ENCODE data around the gene UGT1A9. TPM values are rescaled to one million over a fixed set of nuclear protein-coding genes. Genes with fewer than 3 reads are reported as not detected.
"Not testable (repeated sequence)": the region's sequence is repeated elsewhere in the genome, so short reads cannot be mapped to it uniquely, and the experiment has no call there.

UGT1A9 gene
- total RNA-seq, 1 donor from 2014 or later = not detected

DNA sequence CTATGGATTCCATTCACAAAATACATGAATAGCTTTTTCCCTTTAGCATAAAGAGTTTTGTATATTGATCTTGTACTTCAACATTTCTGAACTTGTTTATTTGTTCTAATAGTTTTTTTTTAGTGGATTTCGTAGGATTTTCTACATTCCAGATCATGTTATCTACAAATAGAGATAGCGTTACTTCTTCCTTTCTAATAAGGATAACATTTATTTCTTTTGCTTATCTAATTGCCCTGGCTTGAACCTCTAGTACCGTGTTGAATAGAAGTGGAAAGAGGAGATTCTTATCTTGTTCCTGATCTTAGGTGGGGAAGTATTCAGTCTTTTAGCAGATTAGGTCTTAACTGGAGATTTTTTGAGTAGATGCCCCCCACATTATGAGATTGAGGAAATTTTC lies 30.5 kb downstream of the UGT1A9 start:
- no peak for ATAC-seq
- intact Hi-C loops (cut with DNase I) = loop anchor here (10.0 kb wide), 1 partner anchor 107 kb away; no protein-coding TSS in a partner anchor

DNA sequence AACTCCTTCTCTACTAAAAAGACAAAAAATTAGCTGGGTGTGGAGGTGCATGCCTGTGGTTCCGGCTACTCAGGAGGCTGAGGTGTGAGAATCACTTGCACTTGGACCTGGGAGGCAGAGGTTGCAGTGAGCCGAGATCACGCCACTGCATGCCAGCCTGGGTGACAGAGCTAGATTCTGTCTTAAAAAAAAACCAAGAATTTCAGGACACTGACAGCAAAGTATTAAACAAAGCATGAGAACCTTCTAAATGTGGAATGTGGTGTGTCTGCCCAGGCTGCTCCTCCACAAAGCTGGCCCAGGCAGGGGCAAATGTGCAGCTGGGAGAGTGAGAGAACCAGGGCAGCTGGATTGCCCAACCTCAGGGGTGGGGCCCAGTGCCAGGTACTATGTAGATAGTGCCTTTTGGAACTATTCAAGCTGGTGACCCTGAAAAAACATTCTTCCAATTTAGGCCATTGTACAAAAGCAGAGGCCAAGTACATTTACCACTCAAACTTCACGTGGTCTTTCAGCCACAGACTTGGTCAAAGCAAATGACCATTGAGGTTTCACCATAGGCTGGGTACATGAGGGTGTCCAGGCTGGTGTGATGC lies 34.3 kb downstream of the UGT1A9 start:
- intact Hi-C loops (cut with DNase I) = loop anchor here (10.0 kb wide), 1 partner anchor 111 kb away; no protein-coding TSS in a partner anchor
- ATAC-seq = no peak
- no peak for DNase-seq (ENCODE audit: low spot score)

More for the DNA sequence above, 30.5 kb downstream of the UGT1A9 start:
- no peak for DNase-seq (ENCODE audit: low spot score)

DNA sequence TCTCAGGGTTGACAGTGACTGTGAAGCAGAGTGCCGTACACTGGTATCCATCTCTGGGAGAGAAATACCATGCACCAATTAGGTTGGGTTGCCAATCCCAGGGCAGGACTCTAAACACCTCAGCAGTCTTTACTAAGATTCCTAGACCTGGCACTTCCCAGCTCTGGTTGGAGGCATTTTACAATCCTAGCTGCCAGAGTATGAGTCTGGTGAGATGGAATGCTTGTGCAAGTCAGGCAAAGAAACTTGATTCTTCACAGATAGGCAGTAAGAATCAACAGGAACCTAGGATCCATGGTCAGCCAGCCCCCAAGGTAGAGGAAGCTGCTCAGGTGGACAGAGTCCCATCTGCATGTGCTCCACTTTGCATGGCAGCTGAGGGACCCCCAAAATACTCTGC lies 35.0 kb downstream of the UGT1A9 start:
- DNase-seq (ENCODE audit: low spot score) (no peak), ATAC-seq (no peak)
- intact Hi-C loops (cut with DNase I) = loop anchor here (10.0 kb wide), 1 partner anchor 112 kb away; no protein-coding TSS in a partner anchor

DNA sequence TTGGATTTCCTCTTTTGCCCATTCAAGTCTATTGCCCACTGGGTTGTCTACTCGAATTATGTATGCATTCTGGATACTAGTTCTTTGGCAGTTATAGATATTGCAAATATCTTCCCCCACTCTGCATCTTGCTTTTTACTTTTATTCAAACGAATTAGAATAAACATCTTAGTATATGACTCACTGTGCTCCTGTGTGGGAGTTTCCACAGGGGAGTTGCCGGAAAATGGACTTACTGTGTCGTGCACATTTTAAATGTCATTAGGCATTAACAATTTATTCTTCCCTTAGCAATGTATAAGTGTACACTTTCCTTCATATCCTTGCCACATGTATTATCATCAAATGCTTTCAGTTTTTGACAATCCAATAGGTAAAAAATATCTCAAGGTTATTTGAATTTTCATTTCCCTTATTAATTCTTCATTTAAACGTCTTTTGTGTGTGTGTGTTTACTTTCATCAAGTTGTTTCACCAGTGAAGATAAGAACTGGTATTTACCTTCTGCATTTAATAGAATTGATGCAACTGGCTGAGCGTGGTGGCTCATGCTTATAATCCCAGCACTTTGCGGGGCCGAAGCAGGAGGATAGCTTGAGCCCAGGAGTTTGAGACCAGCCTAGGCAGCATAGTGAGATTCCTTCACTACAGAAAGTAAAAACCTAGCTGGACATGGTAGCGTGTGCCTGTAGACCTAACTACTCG lies 36.4 kb downstream of the UGT1A9 start:
- DNase-seq (ENCODE audit: low spot score) = no peak
- ATAC-seq = no peak
- intact Hi-C loops (cut with DNase I) = loop anchor here (10.0 kb wide), 1 partner anchor 113 kb away; no protein-coding TSS in a partner anchor

DNA sequence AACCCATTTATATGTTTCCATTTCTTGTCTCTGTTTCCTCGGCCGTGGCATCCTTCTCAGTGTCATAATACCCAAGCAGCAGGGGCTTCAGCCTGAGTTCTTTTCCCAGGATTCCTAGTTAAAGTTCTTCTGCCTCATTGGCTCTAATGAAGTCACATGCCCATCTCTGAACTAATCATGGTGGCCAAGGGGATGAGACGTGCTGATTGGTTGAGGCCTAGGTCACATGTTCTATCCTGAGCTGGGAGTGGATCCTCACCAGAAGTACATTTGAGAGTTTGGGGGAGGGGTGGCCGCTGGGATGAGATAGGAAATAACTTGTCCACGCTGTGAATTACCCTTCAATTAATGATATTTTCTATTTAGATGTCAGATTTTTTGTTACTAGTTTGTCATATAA lies 37.2 kb downstream of the UGT1A9 start:
- ATAC-seq (no peak), DNase-seq (ENCODE audit: low spot score) (no peak)
- intact Hi-C loops (cut with DNase I) = loop anchor here (10.0 kb wide), 1 partner anchor 114 kb away; no protein-coding TSS in a partner anchor

DNA sequence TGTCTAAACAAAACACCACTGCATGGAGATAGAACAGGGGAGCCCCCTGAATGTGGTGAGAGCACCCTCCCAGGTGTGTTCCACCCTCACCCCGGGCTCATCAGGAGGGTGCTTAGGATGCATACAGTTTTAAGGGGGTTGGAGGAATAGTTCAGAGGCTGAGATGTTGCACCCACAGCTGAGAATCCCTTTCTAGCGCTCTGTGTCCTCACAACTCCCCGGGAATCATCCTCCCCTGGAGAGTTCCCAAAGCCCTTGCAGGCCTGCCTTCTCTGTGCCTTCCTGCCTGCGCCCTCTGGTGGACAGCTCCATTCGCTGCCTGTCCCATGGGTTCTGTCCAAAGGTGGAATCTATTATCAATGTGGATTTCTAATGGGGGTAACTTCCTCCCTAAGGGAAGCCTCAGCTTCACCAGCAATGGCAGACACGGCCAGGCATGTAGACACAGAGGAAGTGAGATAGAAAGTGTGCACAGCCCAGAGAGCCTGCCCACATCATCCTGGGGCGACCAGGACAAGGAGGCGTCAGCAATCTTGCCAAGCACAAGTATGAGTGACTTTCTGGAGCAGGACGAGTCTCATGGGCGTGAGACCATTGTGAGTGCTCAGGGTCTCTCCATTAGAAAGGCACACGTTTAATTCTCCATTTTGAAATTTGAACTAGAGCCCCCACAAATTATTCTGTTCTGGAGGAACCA lies 39.8 kb downstream of the UGT1A9 start:
- ATAC-seq = no peak
- intact Hi-C loops (cut with DNase I) = no loop called here

DNA sequence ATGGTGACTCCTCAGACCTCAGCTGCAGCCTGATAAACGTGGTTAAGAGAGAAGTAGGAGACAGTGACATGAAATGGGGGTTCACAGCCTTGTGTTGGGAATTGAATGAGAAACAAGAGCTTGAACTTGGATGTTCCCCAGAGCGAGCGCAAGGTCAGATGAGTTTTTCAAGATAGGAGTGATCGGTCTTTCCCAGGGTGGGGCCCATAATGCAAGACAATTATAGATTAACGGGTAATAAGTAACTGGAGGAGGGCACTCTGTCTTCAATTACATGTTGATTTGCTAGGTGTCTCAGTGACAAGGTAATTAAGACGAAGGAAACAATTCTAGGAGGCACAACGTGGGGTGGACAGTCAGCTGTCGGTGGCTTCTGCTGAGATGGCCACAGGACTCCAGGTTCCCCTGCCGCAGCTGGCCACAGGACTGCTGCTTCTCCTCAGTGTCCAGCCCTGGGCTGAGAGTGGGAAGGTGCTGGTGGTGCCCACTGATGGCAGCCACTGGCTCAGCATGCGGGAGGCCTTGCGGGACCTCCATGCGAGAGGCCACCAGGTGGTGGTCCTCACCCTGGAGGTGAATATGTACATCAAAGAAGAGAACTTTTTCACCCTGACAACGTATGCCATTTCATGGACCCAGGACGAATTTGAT lies 41.0 kb downstream of the UGT1A9 start, which contains the start of gene UGT1A5:
Gene UGT1A5, plus strand, starts transcription at position 297 of the 651 bp plus-strand sequence. Its CDS starts 85 bp downstream, at position 382.
- intact Hi-C loops (cut with DNase I) = no loop called here
- DNase-seq (ENCODE audit: low spot score) = no peak
- ATAC-seq = no peak

More for the DNA sequence above, 39.8 kb downstream of the UGT1A9 start:
- DNase-seq (ENCODE audit: low spot score) = peak; percentile 81

DNA sequence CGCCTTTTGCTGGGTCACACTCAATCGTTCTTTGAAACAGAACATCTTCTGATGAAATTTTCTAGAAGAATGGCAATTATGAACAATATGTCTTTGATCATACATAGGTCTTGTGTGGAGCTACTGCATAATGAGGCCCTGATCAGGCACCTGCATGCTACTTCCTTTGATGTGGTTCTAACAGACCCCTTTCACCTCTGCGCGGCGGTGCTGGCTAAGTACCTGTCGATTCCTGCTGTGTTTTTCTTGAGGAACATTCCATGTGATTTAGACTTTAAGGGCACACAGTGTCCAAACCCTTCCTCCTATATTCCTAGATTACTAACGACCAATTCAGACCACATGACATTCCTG lies 41.5 kb downstream of the UGT1A9 start:
- intact Hi-C loops (cut with DNase I) = no loop called here
- no peak for ATAC-seq

DNA sequence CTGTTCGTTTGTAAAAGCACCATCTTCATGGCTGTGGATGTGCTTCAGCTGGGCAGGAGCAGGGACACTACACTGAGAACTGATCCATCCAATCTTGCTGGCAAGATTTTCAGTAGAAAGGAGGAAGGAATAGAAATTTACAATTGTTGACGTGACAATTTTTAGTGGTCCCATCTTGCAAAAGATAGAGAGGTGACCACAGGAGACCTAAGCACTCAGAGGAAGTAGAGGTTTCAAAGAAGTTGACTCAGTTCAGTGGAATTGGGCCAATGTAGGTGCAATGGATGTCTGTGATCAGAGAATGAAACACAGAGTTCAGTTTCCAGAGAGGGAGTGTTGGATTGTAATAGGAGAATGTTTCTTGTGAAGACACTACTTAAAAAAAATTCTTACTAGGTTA lies 42.4 kb downstream of the UGT1A9 start:
- ATAC-seq (no peak), DNase-seq (ENCODE audit: low spot score) (no peak)
- intact Hi-C loops (cut with DNase I) = no loop called here

More for the DNA sequence above, 41.5 kb downstream of the UGT1A9 start:
- no peak for DNase-seq (ENCODE audit: low spot score)

DNA sequence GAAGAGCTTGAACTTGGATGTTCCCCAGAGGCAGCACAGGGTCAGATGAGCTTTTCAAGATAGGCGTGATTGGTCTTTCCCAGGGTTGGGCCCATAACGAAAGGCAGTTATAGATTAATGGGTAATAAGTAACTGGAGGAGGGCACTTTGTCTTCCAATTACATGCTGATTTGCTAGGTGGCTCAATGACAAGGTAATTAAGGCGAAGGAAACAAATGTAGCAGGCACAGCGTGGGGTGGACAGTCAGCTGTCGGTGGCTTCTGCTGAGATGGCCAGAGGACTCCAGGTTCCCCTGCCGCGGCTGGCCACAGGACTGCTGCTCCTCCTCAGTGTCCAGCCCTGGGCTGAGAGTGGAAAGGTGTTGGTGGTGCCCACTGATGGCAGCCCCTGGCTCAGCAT lies 46.9 kb downstream of the UGT1A9 start, which contains the start of gene UGT1A4:
Gene UGT1A4, plus strand, starts transcription at position 185 of the 400 bp plus-strand sequence. Its CDS starts 85 bp downstream, at position 270.
- intact Hi-C loops (cut with DNase I) = no loop called here
- DNase-seq (ENCODE audit: low spot score) (no peak), ATAC-seq (no peak)

DNA sequence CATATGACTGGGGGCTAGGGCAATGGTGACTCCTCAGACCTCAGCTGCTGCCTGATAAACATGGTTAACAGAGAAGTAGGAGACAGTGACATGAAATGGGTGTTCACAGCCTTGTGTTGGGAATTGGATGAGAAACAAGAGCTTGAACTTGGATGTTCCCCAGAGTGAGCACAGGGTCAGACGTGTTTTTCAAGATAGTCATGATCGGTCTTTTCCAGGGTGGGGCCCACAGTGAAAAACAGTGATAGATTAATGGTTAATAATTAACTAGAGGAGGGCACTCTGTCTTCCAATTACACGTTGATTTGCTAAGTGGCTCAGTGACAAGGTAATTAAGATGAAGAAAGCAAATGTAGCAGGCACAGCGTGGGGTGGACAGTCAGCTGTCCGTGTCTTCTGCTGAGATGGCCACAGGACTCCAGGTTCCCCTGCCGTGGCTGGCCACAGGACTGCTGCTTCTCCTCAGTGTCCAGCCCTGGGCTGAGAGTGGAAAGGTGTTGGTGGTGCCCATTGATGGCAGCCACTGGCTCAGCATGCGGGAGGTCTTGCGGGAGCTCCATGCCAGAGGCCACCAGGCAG lies 57.1 kb downstream of the UGT1A9 start, which contains the start of gene UGT1A3:
Gene UGT1A3, plus strand, starts transcription at position 320 of the 579 bp plus-strand sequence. Its CDS starts 85 bp downstream, at position 405.
- no peak for ATAC-seq
- intact Hi-C loops (cut with DNase I) = no loop called here
- DNase-seq (ENCODE audit: low spot score) = no peak

DNA sequence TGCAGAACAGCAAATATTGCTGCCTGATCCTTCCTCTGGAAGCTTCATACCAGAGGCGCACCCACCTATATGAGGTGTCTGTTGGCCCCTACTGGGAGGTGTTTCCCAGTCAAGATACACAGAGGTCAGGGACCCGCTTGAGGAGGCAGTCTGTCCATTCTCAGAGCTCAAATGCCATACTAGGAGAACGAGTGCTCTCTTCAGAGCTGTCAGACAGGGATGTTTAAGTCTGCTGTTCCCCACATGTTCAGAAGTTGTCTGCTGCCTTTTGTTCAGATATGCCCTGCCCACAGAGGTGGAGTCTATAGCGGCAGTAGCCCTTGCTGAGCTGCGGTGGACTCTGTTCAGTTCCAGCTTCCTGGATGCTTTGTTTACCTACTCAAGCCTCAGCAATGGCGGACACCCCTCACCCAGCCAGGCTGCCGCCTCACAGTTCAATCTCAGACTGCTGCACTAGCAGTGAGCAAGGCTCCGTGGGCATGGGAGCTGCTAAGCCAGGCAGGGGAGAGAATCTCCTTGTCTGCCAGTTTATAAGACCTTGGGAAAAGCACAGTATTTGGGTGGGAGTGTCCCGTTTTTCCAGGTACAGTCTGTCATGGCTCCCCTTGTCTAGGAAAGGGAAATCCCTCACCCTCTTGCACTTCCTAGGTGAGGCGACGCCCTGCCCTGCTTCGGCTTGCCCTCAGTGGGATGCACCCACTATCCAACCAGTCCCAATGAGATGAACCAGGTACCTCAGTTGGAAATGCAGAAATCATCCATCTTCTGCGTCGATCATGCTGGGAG lies 65.4 kb downstream of the UGT1A9 start:
- DNase-seq (ENCODE audit: low spot score); intact Hi-C loops (cut with DNase I); ATAC-seq: not testable (repeated sequence)

DNA sequence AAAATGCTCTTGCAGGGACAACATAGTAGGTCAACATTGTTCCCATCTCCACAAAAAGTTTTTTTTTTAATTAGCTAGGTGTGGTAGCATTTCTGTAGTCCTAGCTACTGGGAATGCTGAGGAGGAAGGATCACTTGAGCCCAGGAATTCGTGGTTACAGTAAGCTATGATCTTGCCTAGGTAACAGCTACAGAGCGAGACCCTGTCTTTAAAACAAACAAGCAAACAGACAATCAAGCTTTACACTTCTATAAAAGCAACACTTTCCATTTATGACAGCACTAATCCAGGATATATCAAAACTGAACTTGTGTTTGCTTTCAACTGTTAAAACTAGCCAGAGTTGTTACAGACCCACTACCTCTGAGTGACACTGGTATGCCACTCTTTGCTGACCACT lies 69.2 kb downstream of the UGT1A9 start:
- intact Hi-C loops (cut with DNase I) = no loop called here
- DNase-seq (ENCODE audit: low spot score) (no peak), ATAC-seq (no peak)

DNA sequence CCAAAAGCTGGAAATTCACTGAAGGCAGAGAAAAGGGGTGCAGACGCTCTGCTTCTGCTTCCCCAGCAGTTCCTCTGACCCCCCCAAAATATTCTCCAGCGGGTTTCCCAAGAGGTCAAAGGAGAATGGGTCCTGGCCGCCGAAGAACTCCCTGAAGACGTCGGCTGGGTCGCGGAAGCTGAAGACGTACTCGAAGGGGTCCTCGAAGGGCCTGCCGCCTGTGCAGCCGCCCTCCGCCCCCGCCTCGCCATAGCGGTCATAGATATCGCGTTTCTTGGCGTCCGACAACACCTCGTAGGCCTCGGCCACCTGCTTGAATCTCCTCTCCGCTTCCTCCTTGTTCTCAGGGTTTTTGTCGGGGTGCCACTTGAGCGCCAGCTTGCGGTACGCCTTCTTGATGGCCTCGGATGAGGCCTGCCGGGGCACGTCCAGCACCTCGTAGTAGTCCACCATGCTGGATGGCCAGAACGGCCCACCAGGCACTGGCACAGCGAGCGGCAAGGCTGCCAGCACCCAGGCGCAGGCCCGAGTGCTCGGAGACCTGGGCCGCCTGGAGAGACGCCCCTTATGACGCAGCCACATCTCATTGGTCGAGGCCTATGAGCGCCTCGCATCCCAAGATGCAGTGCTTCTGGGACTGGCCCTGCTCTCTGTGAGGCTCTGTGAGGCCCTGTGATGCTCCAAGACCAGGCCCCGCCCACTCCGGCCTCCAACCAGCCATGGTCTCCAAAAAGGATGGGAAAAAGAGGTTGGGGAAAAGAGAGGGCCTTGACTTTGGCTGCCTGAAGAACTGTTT lies 72.0 kb downstream of the UGT1A9 start:
- DNase-seq (ENCODE audit: low spot score) = no peak
- no peak for ATAC-seq
- intact Hi-C loops (cut with DNase I) = no loop called here

DNA sequence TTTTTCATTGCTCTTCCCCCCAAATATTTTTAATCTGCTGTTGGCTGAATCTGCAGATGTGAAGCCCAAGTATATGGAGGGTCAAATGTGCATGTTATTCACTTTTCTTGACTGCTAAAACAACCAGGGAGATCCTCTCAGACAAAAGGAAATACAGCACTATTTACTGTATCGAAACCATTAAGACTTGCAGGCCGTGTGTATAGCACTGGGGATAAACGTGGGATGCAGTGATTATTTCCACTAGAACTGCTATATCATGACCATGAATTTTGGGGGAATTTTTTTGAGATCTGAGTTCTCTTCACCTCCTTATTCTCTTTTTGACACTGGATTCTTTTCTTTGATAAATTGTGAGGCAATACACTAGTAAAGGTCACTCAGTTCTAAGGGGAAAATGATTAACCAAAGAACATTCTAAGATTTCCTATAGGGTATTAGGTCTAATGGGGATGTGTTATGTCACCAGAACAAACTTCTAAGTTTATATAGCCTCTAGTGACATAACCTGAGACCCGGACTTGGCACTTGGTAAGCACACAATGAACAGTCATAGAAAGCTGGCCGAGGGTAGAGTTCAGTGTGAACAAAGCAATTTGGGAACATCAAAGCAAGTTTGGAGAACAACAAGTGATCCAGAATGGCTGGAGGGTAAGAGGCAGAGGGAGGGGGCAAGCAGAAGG lies 73.5 kb downstream of the UGT1A9 start:
- ATAC-seq = no peak
- intact Hi-C loops (cut with DNase I) = no loop called here

DNA sequence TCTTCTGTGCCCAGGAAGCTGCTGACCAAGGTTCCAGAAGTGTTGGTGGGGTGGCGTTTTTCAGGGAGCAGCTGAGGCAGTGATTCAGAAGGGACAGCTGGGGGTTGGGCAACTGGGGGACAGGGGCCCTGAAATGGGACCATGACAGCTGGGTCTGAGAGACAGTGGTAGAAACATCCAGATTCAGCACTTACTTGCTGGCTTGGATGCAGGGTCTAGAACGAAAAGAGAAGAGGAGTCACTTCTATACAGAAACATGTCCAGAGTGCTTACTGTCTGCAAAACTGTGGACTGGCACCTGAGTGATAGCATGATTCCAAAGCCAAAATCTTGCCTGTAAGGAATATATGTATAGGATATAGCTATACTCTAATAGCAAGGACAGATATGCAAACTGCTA lies 74.1 kb downstream of the UGT1A9 start:
- intact Hi-C loops (cut with DNase I); ATAC-seq; DNase-seq (ENCODE audit: low spot score): not testable (repeated sequence)

More for the DNA sequence above, 73.5 kb downstream of the UGT1A9 start:
- DNase-seq (ENCODE audit: low spot score) = no peak
